HCT116 (cell line): Measurements from ENCODE around the gene ZNF436. TPM values are rescaled to one million over a fixed set of nuclear protein-coding genes. Genes with fewer than 3 reads are reported as not detected.
"Not testable (repeated sequence)": the region's sequence is repeated elsewhere in the genome, so short reads cannot be mapped to it uniquely, and the experiment has no call there.

ENCODE experiments used
- ATAC-seq: fragments of 200-7000 bp; cut with Tn5 transposase; 2 replicates; pipeline ENCODE4 v1.9.1; 2020; ENCODE audit warnings: mild to moderate bottlenecking, moderate library complexity
- BruUV-seq: library from RNA; stranded (reverse); fragments of 400-500 nt; replicated peaks from 2 replicates; lab custom pipeline; 2021; lab: Mats Ljungman, UMichigan
- CTCF ChIA-PET: fragments of 300-600 bp; sonication (Branson Sonifier 250); formaldehyde crosslinking; loops from one replicate; lab custom pipeline; 2021; ENCODE audit warnings: antibody characterized with exemption; lab: Charles Lee
- POLR2A ChIA-PET: fragments of 300-600, 350-600 bp; sonication (Branson Sonifier 250); formaldehyde crosslinking; loops from one replicate; lab custom pipeline; 2021; ENCODE audit warnings: antibody characterized with exemption; lab: Charles Lee
- RAD21 ChIA-PET, 2 experiments: fragments of 300-600 bp; sonication (Branson Sonifier 250); formaldehyde crosslinking; loops; one replicate each; lab custom pipeline; 2023; ENCODE audit warnings: low total read pairs in 2 of 2; ENCODE audit not compliant: uncharacterized antibody in 2 of 2, unreplicated experiment in 2 of 2, low non-redundant PET in 1 of 2; lab: Charles Lee
- DNase-seq: peaks from one replicate; pipeline ENCODE4 v3.0.0-alpha.2; 2010; ENCODE audit warnings: low read depth, low spot score
- H2AFZ ChIP-seq: fragments of 200-600 bp; shearing (Covaris generic), sonication (generic); 2 replicates; pipeline ENCODE4 v1.6.1; 2017; ENCODE audit warnings: low read depth, mixed run types, mixed read lengths, antibody characterized with exemption, low read length; ENCODE audit not compliant: poor library complexity, severe bottlenecking
- H3K27ac ChIP-seq: 2 replicates; pipeline ENCODE4 v1.5.1; 2012; ENCODE audit warnings: low read depth, low read length
- H3K27me3 ChIP-seq: fragments of 200-600 bp; sonication (generic); 2 replicates; pipeline ENCODE4 v1.6.1; 2016; ENCODE audit warnings: mixed run types, low read length, mixed read lengths; ENCODE audit not compliant: insufficient read depth
- H3K36me3 ChIP-seq, 2 experiments: fragments of 200-500 bp in 1 of 2; fragments of 200-600 bp in 1 of 2; sonication (Bioruptor generic) in 1 of 2; sonication (generic) in 1 of 2; 2 replicates each; pipeline versions ENCODE4 v1.5.1 to v1.6.1; 2014 to 2016; ENCODE audit warnings: low read length in 2 of 2, inconsistent platforms in 1 of 2, mixed read lengths in 1 of 2, mixed run types in 1 of 2; ENCODE audit not compliant: insufficient read depth in 2 of 2, control insufficient read depth in 1 of 2
- H3K4me1 ChIP-seq, 2 experiments: fragments of 200-600 bp in 1 of 2; sonication (generic) in 1 of 2; 2 replicates each; pipeline versions ENCODE4 v1.5.1 to v1.6.1; 2012 to 2017; ENCODE audit warnings: low read length in 2 of 2, inconsistent platforms in 1 of 2, mild to moderate bottlenecking in 1 of 2, mixed read lengths in 1 of 2, mixed run types in 1 of 2, moderate library complexity in 1 of 2; ENCODE audit not compliant: insufficient read depth in 2 of 2, control insufficient read depth in 1 of 2
- H3K4me2 ChIP-seq: fragments of 200-600 bp; sonication (generic); 2 replicates; pipeline ENCODE4 v1.6.1; 2017; ENCODE audit warnings: mixed run types, low read length, mixed read lengths
- H3K4me3 ChIP-seq, 2 experiments: fragments of 200-600 bp in 1 of 2; sonication (generic) in 1 of 2; replicated peaks in 1 of 2; 2 replicates each; pipeline ENCODE4 v1.5.1; 2011 to 2016; ENCODE audit warnings: low read length in 2 of 2, control low read depth in 1 of 2, low read depth in 1 of 2, mild to moderate bottlenecking in 1 of 2, mixed read lengths in 1 of 2, mixed run types in 1 of 2
- H3K79me2 ChIP-seq: fragments of 200-600 bp; sonication (generic); 2 replicates; pipeline ENCODE4 v1.6.1; 2017; ENCODE audit warnings: mild to moderate bottlenecking, mixed run types, low read length, moderate library complexity, mixed read lengths; ENCODE audit not compliant: insufficient read depth
- H3K9ac ChIP-seq: fragments of 200-600 bp; sonication (generic); 2 replicates; pipeline ENCODE4 v1.6.1; 2016; ENCODE audit warnings: low read length, mixed read lengths
- H3K9me2 ChIP-seq: fragments of 200-600 bp; sonication (generic), shearing (Covaris generic); 2 replicates; pipeline ENCODE4 v1.6.1; 2017; ENCODE audit warnings: mixed run types, mild to moderate bottlenecking, moderate library complexity; ENCODE audit not compliant: insufficient read depth
- H3K9me3 ChIP-seq, 2 experiments: fragments of 200-500 bp in 1 of 2; fragments of 200-600 bp in 1 of 2; sonication (Bioruptor generic) in 1 of 2; sonication (generic) in 1 of 2; 2 replicates each; pipeline ENCODE4 v1.6.1; 2014 to 2017; ENCODE audit warnings: low read length in 2 of 2, mixed read lengths in 2 of 2, inconsistent platforms in 1 of 2, low read depth in 1 of 2, mild to moderate bottlenecking in 1 of 2, mixed run types in 1 of 2, moderate library complexity in 1 of 2; ENCODE audit not compliant: control insufficient read depth in 1 of 2, insufficient read depth in 1 of 2
- H4K20me1 ChIP-seq: fragments of 200-600 bp; sonication (generic), shearing (Covaris generic); 2 replicates; pipeline ENCODE4 v1.6.1; 2017; ENCODE audit warnings: mixed run types, mild to moderate bottlenecking, moderate library complexity; ENCODE audit not compliant: insufficient read depth
- CBX3 ChIP-seq: IDR thresholded peaks from 2 replicates; pipeline ENCODE4 v1.6.1; 2012; ENCODE audit warnings: low read depth
- CTCF ChIP-seq, 3 experiments: fragments of 200-600 bp in 1 of 3; sonication (generic) in 1 of 3; IDR thresholded peaks in 2 of 3; conservative IDR thresholded peaks in 1 of 3; 2 replicates each; pipeline ENCODE4 v1.5.1; 2012 to 2017; ENCODE audit warnings: low read depth in 2 of 3, low read length in 2 of 3, antibody characterized with exemption in 1 of 3, borderline replicate concordance in 1 of 3, control low read depth in 1 of 3, mild to moderate bottlenecking in 1 of 3, mixed read lengths in 1 of 3, mixed run types in 1 of 3, moderate library complexity in 1 of 3; ENCODE audit not compliant: insufficient read depth in 1 of 3
- FOSL1 ChIP-seq: IDR thresholded peaks from 2 replicates; pipeline ENCODE4 v1.6.1; 2012; ENCODE audit warnings: low read depth
- JUND ChIP-seq: IDR thresholded peaks from 2 replicates; pipeline ENCODE4 v1.6.1; 2012
- RAD21 ChIP-seq: IDR thresholded peaks from 2 replicates; pipeline ENCODE4 v1.6.1; 2012; ENCODE audit warnings: low read depth, mild to moderate bottlenecking
- REST ChIP-seq: IDR thresholded peaks from 2 replicates; pipeline ENCODE4 v1.6.1; 2012; ENCODE audit warnings: low read depth
- SP1 ChIP-seq: IDR thresholded peaks from 2 replicates; pipeline ENCODE4 v1.6.1; 2012; ENCODE audit warnings: low read depth
- TCF7L2 ChIP-seq: IDR thresholded peaks from 2 replicates; pipeline ENCODE4 v1.7.0; 2011; ENCODE audit warnings: borderline replicate concordance, inconsistent platforms; ENCODE audit not compliant: insufficient read depth, insufficient read length; ENCODE audit errors: extremely low read depth
- ZFX ChIP-seq: fragments of 450-650 bp; IDR thresholded peaks from 2 replicates; pipeline ENCODE4 v1.6.1; 2017
- intact Hi-C: fragments of 100-400 bp; cut with micrococcal nuclease; formaldehyde crosslinking; loops from 2 replicates; pipeline ENCODE4 v1.10.0; 2022
- total RNA-seq: library from RNA; stranded (reverse); gene quantifications from one replicate; pipeline ENCODE4 v1.2.1, GENCODE V29; 2021; ENCODE audit not compliant: unreplicated experiment

The ZNF436 gene
- total RNA-seq, 1 experiment from 2014 or later = 8.1 TPM

- TF ChIP-seq REST (no peak), RAD21 (peak; percentile 17; the same call in 1 of the 2 replicates), ZFX (0 out of 2 replicates have a peak, but pooled peaks have one; percentile 26), CTCF (IDR thresholded peaks at IDR 0.05 in 2 of 3, conservative IDR thresholded peaks at IDR 0.05 in 1 of 3; ENCODE audit: borderline replicate concordance in 1 of 3, insufficient read depth in 1 of 3, low read depth in 2 of 3, low read length in 2 of 3) (no peak), FOSL1 (peak; percentile 68), TCF7L2 (no peak), SP1 (peak; percentile 71), CBX3 (0 out of 2 replicates have a peak, but pooled peaks have one; percentile 51), JUND (no peak)
Observed at GRCh38 chr1:23376890-23377811, 7.5 kb upstream of the ZNF436 start (continued).

GRCh38 chr1:23374079-23374735, 4.6 kb upstream of the ZNF436 start:
- ATAC-seq, intact Hi-C loops, BruUV-seq, H3K27ac ChIP-seq, H2AFZ ChIP-seq, H3K36me3 ChIP-seq, H3K9me3 ChIP-seq, H4K20me1 ChIP-seq, H3K9me2 ChIP-seq, H3K4me3 ChIP-seq, POLR2A ChIA-PET, H3K4me2 ChIP-seq, RAD21 ChIA-PET, H3K27me3 ChIP-seq, CTCF ChIA-PET, DNase-seq, H3K9ac ChIP-seq: not testable (repeated sequence)
- H3K79me2 ChIP-seq = peaks cover 13% of the 10 kb centered on the region
- H3K4me1 ChIP-seq = peaks cover 45 to 46% of the 10 kb centered on the region in 2 experiments
